Activated CD4-positive, alpha-beta memory T cell treated with anti-CD3 and anti-CD28 coated beads, Interleukin-2, amount 10 ng/mL, durations not matched to agents 7 days and 5 days (primary cell): Measurements from ENCODE around the gene IRF4. TPM values are rescaled to one million over a fixed set of nuclear protein-coding genes. Genes with fewer than 3 reads are reported as not detected.

Experiments used
- CTCF ChIA-PET: fragments of 350-600 bp; sonication (Branson Sonifier 250); formaldehyde crosslinking; loops from one replicate; lab custom pipeline; 2021; ENCODE audit warnings: antibody characterized with exemption, inconsistent platforms; lab: Charles Lee
- POLR2A ChIA-PET: fragments of 350-600 bp; sonication (Branson Sonifier 250); formaldehyde crosslinking; loops from one replicate; lab custom pipeline; 2021; ENCODE audit warnings: antibody characterized with exemption; lab: Charles Lee
- DNase-seq: peaks from one replicate; pipeline ENCODE4 v3.0.0-alpha.2; 2020
- H3K27ac Mint-ChIP-seq: one replicate; pipeline ENCODE4 v1.8.0; 2021; ENCODE audit warnings: mild to moderate bottlenecking, mixed read lengths
- H3K27me3 Mint-ChIP-seq: one replicate; pipeline ENCODE4 v1.8.0; 2021; ENCODE audit warnings: mixed read lengths
- H3K36me3 Mint-ChIP-seq: one replicate; pipeline ENCODE4 v1.8.0; 2021; ENCODE audit warnings: low read depth, mixed read lengths
- H3K4me1 Mint-ChIP-seq: one replicate; pipeline ENCODE4 v1.8.0; 2021; ENCODE audit warnings: mixed read lengths
- H3K4me3 Mint-ChIP-seq: one replicate; pipeline ENCODE4 v1.8.0; 2021; ENCODE audit warnings: mild to moderate bottlenecking, mixed read lengths
- H3K9me3 Mint-ChIP-seq: one replicate; pipeline ENCODE4 v1.8.0; 2021; ENCODE audit warnings: mixed read lengths
- total RNA-seq, 2 experiments: library from RNA; stranded (reverse); gene quantifications; one replicate each; pipeline ENCODE4 v1.2.3, GENCODE V29; 2021

Gene IRF4
- total RNA-seq, 2 experiments from 2014 or later, result 171 to 178 TPM

DNA sequence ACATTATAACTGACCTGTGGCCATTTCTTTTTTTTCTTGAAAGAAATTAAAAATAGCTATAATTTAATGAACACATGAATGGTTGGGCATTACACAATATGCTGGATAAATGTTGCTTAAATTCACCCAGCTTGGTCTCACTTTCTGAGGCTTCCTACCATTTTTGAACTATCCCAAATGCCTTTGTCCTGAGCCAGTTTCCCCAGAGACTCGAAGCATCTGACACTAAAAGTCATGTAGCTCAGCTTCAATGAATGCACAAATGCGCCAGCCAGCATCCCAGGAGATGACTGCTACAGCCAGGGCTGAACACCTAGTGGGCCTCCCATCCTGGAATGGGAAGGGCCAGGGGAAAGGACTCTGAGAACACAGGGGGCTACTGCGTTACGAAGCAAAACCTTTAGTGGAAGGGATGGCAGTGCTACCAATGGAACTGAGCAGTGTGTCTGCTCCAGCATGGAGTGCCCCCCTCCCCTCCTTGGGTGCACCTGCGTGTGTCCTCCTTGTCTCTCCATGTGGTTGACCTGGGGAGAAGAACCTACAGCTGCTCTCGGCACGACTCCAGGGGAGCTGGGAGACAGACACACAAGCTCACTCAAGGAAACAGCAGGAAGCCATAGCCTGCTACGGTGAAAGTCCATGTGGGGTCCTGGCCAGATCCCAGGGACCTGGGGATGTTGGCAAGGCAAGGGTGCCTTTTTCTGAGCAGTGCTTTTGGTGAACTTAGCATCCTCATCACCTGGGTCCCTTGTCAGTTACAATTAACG, 60.9 kb downstream of the IRF4 start:
- H3K36me3 Mint-ChIP-seq, result peaks cover 13% of the 10 kb centered on the region
- peaks cover 10% of the 10 kb centered on the region for H3K9me3 Mint-ChIP-seq
- no peak overlapping the region for H3K27ac Mint-ChIP-seq
- H3K4me1 Mint-ChIP-seq, result peaks cover 22% of the 10 kb centered on the region
- ChIA-PET CTCF (interaction anchor here (1.1 kb wide), 1 partner anchor 60 kb away, joined by 3 read pairs; no protein-coding TSS in a partner anchor), POLR2A (no interaction called here)
- H3K4me3 Mint-ChIP-seq, result no peak overlapping the region
- peak; percentile 11 for DNase-seq
- peaks cover 25% of the 10 kb centered on the region for H3K27me3 Mint-ChIP-seq

GRCh38 chr6:453152-453551, 61.6 kb downstream of the IRF4 start:
- peak; percentile 8 for DNase-seq
- Mint-ChIP-seq H3K36me3 (peaks cover 18% of the 10 kb centered on the region), H3K4me1 (peaks cover 15% of the 10 kb centered on the region), H3K9me3 (peaks cover 16% of the 10 kb centered on the region), H3K27me3 (peaks cover 28% of the 10 kb centered on the region), H3K4me3 (no peak overlapping the region), H3K27ac (no peak overlapping the region)
- CTCF ChIA-PET, result no interaction called here
- POLR2A ChIA-PET, result no interaction called here

DNA sequence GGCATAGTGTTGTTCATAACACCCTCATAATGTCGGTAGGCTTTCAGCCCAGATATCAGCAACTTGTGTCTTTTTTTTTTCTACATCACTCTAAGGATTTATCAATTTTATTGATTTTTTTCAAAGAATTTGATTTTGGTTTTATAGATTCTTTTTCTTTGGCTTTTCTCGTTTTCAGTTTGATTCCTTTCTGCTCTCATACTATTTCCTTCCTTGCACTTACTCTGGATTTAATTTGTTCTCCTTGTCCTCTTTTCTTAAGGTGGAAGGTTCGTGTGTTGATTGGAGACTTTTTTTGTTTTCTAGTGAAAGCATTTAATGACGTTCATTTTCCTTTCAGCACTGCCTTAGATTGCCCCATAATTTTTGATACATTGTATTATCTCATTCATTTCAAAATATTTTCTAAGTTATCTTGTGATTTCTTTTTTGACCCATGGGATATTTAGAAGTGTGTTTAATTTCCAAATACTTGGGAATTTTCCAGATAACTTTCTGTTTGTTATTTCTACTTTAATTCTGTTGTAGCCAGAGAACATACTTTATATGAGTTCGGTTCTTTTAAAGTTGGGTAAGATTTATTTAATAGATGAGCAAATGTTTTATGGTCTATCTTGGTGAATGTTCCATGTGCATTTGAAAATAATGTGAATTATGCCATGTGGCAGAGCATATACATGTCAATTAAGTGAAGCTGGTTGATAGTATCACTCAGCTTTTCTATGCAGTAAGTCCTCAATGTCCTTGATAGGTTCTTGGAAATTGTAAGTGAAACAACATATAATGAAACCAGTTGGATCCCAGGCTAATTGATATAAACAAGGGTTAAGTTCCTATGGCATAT, 62.8 kb downstream of the IRF4 start:
- Mint-ChIP-seq H3K27me3 (peaks cover 28% of the 10 kb centered on the region), H3K4me1 (peaks cover 8% of the 10 kb centered on the region), H3K27ac (no peak overlapping the region), H3K4me3 (no peak overlapping the region), H3K9me3 (peaks cover 15% of the 10 kb centered on the region), H3K36me3 (peaks cover 14% of the 10 kb centered on the region)
- CTCF ChIA-PET, result interaction anchor here (1.6 kb wide), 1 partner anchor 8 kb away, joined by 4 read pairs; no protein-coding TSS in a partner anchor
- POLR2A ChIA-PET, result interaction anchor here (1.4 kb wide), 1 partner anchor 63 kb away, joined by 3 read pairs; the partner anchor contains the start of gene IRF4
- DNase-seq, result no peak

- POLR2A ChIA-PET, result interaction anchor here (1.4 kb wide), 1 partner anchor 63 kb away, joined by 3 read pairs; the partner anchor contains the start of gene IRF4
These were observed 63.5 kb downstream of the IRF4 start for GRCh38 chr6:455006-455585.

GRCh38 chr6:455835-456234, 64.3 kb downstream of the IRF4 start:
- peaks cover 13% of the 10 kb centered on the region for H3K36me3 Mint-ChIP-seq
- H3K9me3 Mint-ChIP-seq, result peaks cover 12% of the 10 kb centered on the region
- POLR2A ChIA-PET, result no interaction called here
- peak; percentile 8 for DNase-seq
- H3K4me1 Mint-ChIP-seq, result peaks cover 7% of the 10 kb centered on the region
- no peak overlapping the region for H3K27ac Mint-ChIP-seq
- peaks cover 38% of the 10 kb centered on the region for H3K27me3 Mint-ChIP-seq
- CTCF ChIA-PET, result interaction anchor here (1.6 kb wide), 1 partner anchor 9 kb away, joined by 4 read pairs; no protein-coding TSS in a partner anchor
- no peak overlapping the region for H3K4me3 Mint-ChIP-seq

More at GRCh38 chr6:455006-455585, 63.5 kb downstream of the IRF4 start:
- peaks cover 7% of the 10 kb centered on the region for H3K4me1 Mint-ChIP-seq
- no peak overlapping the region for H3K27ac Mint-ChIP-seq
- CTCF ChIA-PET, result interaction anchor here (1.6 kb wide), 1 partner anchor 8 kb away, joined by 4 read pairs; no protein-coding TSS in a partner anchor
- no peak overlapping the region for H3K4me3 Mint-ChIP-seq
- DNase-seq, result peak; percentile 30
- H3K27me3 Mint-ChIP-seq, result peaks cover 30% of the 10 kb centered on the region
- H3K9me3 Mint-ChIP-seq, result peaks cover 15% of the 10 kb centered on the region
- peaks cover 13% of the 10 kb centered on the region for H3K36me3 Mint-ChIP-seq

- Mint-ChIP-seq H3K4me1 (peaks cover 8% of the 10 kb centered on the region), H3K4me3 (no peak overlapping the region), H3K27ac (no peak overlapping the region), H3K9me3 (peaks cover 12% of the 10 kb centered on the region), H3K27me3 (peaks cover 42% of the 10 kb centered on the region), H3K36me3 (peaks cover 13% of the 10 kb centered on the region)
- ChIA-PET CTCF (no interaction called here), POLR2A (no interaction called here)
- no peak for DNase-seq
These were observed 64.9 kb downstream of the IRF4 start for GRCh38 chr6:456358-456867.

DNA sequence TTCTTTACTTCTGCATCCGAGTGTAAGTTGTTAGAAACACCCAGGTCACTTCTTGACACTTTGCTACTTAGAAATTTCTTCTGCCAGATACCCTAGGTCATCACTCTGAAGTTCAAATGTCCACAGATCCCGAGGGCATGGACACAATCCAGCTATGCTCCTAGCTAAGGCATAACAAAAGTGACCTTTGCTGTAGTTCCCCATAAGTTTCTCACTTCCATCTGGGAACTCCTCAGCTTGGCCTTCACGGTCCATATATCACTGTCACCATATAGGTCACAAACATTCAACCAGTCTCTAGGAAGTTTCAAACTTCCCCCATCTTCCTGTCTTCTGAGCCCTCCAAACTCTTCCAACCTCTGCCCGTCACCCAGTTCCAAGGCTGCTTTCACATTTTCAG, 65.3 kb downstream of the IRF4 start:
- Mint-ChIP-seq H3K4me1 (peaks cover 12% of the 10 kb centered on the region), H3K36me3 (peaks cover 13% of the 10 kb centered on the region), H3K4me3 (no peak overlapping the region), H3K27ac (no peak overlapping the region), H3K9me3 (peaks cover 12% of the 10 kb centered on the region), H3K27me3 (peaks cover 47% of the 10 kb centered on the region)
- CTCF ChIA-PET, result no interaction called here
- no peak for DNase-seq
- POLR2A ChIA-PET, result no interaction called here

Other genes with a start within 250 kb of the IRF4 start
- gene DUSP22, start 99.3 kb upstream of the IRF4 start, total RNA-seq, result 10 to 100 TPM; 36.3 to 41.5 TPM